ENCODE data around the gene DOK7. TPM values are rescaled to one million over a fixed set of nuclear protein-coding genes. Genes with fewer than 3 reads are reported as not detected.

DOK7 gene
- total RNA-seq, 1 donor from 2014 or later: not detected

Other genes with a start within 250 kb of the DOK7 start
- gene MSANTD1, start 214.1 kb upstream of the DOK7 start, total RNA-seq: 5.9 TPM
- 68.8 TPM for gene RGS12, start 170.3 kb upstream of the DOK7 start, total RNA-seq
- gene HGFAC, start 21.3 kb upstream of the DOK7 start, total RNA-seq: 1.2 TPM
- 12.6 TPM for gene LRPAP1, start 69.1 kb downstream of the DOK7 start, total RNA-seq